HPDE6-E6E7 (cell line): ENCODE data around the gene PSMB10.
"Not testable (repeated sequence)": the region's sequence is repeated elsewhere in the genome, so short reads cannot be mapped to it uniquely, and the experiment has no call there.

ENCODE experiments used
- DNase-seq: peaks from one replicate; pipeline ENCODE4 v3.0.0; 2011; ENCODE audit warnings: missing footprints; ENCODE audit errors: extremely low spot score

The PSMB10 gene

DNA sequence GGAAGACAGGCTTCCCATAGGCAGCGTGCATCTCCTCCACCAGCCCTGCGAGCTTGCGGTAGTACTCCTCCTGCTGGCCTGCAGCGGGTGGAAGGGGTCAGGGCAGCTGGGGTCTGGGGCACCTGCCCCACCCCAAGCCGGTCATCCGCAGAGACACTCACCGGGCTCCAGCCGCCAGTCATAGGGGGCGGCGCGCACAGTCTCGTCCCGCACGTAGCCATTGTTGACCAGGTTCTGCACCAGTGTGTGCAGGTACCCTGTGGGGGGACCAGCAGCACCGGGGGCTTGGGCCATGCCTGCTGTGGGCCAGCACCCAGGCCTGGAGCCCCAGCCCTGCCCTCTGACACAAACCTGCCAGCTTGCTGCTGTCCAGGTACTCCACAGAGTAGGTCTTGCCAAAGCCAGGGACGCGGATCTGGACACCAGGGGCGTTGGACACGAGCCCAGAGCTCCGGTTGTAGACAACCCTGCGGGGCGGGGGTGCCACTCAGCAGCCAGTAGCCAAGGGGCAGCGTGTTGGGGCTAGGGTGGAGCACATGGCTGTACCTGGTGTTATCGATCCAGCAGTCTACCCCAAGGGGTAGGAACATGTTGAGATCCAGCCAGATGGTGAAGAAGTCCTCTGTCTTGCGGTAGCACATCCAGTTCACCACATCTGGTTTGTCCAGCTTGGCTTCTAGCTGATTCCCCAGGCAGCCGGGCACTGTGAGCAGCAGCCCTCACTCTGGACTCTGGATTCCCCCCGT, 6.0 kb upstream of the PSMB10 start:
- no peak for DNase-seq

DNA sequence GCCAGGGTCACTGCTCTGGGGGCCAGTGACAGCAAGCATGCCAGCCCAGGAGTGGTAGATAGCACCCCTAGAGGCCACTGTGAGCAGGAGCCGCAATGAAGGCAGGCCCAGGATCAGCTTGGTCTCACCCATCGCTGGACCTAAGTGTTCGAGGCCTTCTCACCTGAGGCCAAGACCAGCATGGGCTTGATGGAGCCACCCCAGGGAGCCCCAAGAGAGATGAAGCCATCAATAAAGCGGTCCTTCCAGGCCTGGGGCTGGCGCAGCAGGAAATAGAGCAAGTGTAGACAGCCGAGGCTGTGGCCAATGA, 5.5 kb upstream of the PSMB10 start:
- DNase-seq, result peak; percentile 43

DNA sequence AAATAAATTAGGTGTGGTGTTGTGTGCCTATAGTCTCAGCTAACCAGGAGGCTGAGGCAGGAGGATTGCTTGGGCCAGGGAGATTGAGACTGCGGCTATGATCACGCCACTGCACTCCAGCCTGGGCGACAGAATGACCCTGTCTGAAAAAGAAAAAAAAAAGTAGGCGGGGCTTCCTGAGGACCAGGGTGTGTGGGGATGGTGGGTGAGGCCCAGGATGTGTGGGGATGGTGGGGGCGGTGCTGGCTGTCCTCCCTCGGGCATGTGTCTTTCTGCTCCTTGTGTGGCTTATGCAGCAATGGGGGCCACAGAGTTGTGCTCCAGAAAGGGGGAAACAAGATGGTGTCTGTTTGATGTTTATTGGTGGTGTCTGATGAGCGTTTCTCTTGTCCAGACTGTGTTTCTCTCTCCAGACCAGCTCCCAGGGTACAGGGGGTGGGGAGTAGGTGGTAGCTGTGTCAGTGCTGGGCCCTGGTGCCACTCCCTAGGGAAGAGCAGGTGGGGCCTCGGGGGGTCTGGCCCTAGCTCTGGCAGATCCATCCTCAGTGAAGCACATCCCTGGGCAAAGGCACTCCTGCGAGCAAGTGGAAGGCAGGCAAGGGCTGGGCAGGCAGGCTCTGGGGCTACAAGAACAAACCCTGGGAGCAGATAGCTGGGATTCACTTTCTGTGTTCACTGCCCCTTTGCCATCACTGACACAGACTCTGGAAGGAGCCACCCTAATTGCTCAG, 5.0 kb upstream of the PSMB10 start:
- DNase-seq, result no peak

DNA sequence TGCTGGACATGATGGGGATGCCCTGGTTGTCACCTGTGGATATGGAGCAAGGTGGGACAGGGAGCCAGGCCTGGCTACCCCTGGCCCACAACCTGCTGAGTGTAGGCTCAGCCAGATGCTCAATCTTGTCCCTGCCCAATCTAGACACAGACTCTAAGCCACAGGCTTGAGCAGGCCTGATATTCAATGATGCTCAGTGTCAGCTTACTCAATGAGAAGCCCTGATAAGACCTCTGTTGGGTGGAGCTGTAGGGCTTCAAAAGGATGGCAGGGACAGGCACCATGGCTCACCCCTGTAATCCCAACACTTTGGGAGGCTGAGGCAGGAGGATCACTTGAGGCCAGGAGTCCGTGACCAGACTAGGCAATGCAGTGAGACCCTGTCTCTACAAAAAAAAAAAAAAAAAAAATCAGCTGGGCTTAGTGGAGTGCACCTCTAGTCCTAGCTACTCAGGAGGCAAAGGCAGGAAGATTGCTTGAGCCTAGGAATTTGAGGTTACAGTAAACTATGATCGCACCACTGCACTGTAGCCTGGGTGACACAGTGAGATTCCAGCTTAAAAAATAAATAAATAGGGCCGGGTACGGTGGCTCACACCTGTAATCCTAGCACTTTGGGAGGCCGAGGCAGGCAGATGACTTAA, 3.9 kb upstream of the PSMB10 start:
- DNase-seq, result no peak

DNA sequence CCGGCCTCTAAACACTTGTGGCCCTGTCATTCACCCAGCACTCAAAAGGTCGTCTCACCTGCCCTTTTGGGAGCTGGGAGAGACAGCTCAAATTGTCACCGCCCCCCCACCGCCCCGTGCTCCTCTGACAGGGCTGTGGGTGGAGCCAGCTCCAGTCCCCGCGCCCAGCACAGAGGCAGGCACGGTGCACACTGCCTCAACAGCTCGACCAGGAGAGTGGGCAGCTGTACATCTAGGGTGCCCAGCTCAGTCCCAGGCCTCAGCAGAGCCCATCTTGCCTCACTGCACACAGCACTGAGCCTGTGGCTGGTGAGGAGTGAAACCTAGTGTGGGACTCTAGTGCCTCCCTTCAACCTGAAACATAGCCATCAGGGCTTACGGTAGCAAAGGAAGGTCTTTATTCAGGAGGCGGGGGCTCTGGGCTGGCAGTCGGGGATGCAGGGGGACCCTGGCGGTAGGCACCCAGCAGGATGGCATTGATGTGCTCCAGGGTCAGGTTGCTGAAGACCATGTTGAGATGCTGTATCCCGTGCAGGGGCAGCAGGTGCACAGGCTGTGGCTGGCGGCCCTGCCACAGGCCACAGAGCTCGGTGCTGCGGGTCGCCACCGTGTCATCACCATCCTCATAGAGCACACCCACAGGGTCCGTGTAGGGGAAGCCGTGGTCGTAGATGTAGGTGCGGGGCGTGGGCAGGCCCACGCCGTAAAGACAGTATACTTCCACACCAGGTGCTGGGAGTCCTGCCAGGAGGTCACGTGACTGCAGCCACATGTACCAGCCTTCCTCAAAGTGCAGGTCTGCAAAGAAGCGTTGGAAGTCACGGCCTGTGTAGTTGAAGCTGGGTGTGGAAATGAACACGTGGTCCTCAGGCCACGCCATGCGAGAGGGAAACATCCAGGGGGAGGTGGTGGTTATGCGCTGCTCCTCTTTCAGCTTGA, 3.1 kb upstream of the PSMB10 start:
- DNase-seq, result no peak

DNA sequence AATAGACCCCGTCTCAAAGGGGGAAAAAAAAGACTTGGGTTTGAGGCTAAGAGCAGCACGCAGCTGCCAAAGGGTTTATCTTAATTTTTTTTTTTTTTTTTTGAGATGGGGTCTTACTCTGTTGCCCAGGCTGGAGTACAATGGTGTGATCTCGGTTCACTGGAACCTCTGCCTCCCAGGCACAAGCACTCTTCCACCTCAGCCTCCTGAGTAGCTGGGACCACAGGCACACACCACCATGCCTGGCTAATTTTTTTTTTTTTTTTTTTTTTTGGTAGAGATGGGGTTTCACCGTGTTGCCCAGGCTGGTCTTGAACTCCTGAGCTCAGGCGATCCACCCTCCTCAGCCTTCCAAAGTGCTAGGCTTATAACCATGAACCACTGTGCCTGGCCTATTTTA, 1.1 kb upstream of the PSMB10 start:
- not testable (repeated sequence) for DNase-seq

DNA sequence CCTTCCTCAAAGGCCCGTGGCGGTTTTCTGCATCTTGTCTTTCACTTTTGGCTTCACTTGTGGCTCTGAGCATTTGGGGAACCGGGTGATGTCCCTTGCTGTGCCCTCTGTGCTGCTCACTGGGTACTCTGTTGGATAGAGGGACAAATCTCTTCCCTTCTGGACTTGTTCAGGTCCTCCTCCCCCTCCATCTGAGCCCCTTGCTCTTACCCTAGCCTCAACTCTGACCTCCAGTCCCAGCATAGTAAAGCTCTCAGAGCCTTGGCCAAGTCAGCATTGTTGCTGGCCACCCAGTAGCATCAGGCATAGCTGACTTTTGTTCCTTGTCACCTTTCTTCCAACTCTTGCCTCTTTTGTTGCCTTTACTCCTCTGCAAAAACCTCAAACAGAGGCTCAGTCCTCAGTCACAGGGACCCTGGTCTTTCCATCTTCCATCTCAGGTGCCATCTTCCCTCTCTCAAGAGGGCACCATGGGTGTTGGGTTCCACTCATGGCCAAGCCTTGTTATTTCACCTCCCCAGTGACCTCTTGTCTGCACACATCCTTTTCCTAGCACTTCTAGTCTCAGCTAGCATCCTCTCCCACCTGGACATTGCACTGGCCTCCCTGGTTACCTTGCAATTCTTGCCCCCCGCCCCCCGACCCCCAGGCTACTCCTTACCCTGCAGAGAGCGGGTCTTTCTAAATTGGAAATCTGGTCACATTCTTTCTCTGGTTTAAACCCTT, 393 bp upstream of the PSMB10 start:
- DNase-seq, result no peak

DNA sequence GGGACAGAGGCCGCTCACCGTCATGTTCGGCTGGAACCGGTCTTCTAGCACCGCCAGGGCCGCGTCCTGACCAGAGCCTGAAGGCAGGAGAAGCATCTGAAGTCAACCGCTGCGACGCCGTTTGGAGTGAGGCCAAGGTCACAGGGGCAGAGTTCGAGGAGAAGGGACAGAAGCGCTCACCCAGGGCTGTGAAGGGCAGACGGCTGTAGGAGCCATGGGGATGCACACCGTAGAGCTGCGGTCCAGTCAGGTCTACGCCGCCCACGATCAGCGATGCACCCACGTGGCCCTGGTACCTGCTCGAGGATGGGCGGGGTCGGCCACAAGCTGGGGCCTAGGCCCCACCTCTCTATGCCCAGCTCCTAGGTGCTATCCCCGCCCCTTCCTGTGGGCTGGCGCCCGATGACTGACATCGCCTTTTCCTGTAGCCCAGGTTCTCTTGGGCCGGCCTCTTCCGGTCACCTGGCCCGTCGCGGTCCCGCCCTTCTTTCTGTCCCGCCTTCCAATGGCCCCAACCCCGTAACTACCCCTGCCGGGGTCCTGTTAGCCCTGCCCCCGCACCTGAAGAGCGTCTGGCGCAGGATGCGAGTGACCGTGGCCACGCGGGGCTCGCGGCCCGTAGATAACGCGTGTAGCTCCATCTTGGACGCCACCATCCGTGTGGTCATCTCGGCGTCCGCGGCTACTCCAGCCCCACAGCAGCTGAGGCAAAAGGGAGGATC, 1.1 kb downstream of the PSMB10 start:
- peak; percentile 99 for DNase-seq

DNA sequence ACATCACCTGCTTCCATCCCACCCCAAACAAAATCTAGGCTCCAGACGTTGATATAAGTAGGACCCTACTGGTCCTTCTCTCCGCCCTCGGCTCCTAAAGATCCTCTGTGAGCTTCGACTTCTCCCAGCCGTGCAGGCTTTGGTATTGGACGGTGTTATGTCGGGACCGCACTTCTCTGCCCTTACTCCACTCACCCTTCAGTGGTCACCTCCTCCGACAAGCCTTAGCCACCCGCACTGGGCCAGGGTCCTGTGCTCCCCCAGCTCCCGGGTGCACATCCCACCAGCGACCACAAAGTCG, 1.6 kb downstream of the PSMB10 start:
- DNase-seq, result no peak

DNA sequence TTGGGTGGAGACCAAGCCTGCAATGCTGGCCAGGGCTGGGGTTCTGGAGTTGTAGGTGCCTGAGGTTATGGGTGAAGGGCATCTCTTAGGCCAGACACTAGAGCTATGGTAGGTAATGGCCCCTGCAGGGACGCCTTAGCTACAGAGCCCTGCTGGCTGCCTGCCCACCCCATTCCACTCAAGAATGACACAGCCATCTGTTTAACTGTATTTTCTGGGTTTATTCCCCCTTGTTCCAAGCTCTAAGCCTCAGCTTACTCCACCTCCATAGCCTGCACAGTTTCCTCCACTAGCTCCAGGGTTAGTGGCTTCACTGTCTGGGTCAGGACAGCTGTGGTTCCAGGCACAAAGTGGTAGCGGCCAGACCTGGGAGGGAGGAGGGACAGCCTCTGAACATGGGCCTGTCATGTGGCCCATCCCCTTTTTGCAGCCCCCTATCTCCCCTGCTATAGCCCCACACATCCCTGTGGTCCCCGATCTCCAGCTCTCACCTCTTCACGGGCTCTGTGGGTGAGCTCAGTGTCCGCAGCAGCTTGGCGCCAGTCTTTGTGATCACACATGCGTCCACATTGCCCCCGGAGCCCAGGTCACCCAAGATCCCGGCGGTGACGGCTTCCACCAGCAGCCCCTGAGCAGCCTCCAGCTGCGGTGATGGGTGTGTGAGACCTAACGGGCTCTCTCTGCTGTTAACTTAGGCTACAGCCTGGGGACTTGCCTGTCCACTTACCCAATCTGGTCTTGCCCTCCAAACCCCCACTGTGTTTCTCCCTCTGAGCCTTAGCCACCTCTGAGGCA, 2.1 kb downstream of the PSMB10 start:
- DNase-seq, result no peak

DNA sequence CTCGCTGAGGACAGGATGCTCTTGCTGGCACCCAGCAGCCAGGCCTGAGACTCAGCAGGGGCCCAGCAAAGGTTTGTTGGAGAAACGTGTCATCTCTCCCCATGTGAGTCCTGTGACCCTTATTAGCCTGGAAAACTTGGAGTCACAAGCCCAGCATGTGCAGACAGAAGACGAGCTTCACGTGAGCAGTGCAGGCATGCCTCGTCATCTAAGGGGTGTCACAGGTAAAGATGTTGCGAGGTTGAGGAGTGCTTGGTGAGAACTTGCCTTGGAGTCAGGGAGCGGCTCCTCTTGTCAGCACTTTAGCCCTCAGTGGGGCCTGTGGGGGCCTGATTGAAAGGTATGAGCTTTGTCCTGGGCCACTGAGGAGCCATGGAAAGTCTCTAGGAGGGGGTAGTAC, 2.8 kb downstream of the PSMB10 start:
- no peak for DNase-seq

DNA sequence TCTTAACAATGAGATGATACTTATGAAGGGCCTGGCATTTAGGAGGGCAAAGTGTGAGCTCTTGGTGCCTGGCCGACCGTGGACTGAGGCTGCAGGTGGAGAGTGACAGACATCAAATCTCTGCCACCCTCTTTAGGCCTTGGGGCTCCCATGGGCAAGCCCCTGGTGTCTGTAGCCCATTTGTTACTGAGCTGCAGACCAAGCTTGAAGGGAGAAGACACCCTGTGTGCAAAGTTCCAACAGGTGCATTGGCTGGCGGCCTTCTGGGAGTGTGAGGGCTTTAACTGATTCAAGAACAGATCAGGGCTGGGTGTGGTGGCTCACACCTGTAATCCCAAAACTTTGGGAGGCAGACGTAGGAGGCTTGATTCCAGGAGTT, 4.2 kb downstream of the PSMB10 start:
- DNase-seq, result no peak

DNA sequence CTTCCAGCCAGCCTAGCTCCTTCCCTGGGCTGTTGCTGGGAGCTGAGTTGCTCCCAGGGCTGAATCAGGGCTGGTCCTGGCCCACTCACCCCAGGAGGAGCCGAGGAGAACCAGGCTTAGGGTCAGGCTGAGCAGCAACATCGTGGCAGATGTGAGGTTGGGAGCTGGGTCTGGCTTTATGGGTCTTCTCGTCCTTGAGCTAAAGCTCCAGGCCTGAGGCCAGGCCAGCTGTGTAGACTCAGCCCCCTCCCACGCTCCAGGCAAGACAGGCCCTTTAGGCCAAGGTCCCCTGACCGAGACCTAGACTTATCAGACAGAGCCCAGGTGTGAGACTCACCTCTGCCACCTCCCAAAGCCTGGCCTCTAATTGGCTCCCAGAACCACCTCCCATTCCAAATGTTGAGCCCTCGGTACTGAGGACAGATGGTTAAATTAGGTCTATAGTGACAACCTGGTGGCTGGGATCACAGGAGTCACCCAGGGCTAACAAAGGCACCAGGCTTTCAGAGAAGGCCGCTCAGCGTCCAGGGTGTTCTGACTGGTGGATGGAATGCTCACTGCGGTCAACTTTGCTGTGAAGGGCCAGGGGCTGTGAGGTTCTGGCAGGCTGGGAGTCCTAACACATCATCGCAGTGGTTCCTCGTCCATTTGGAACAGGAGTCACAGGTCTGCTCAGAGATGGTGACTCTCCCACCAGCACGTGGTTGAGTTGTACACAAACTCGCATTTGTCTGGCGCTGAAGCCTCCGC, 4.8 kb downstream of the PSMB10 start, which contains the start of gene CTRL:
Gene CTRL, minus strand, starts transcription at position 151 of the 750 bp plus-strand sequence. Its CDS starts 10 bp downstream, at position 141.
- DNase-seq, result no peak

DNA sequence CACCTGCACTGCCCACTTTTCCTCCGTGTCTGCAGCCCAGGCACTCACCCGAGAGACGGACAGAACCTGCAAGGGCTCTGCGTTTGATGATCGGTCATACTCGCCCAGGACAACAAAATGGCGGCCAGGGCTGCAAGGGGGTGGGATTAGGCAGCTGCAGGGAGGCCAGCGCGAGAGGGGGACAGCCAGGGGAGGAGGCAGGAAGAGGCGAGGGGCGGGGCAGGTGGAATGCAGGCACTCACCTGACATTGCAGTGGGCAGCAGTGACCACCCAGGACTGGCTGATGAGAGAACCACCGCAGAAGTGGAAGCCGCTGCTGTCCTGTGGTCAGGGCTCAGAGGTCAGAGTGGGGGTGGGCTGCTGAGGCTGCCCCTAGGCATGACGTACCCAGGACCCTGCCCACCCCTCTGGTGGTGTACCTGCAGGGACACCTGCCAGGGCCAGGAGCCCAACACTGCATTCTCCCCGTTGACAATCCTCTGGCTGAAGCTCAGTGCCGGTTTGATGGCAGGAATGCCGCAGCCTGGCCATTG, 5.9 kb downstream of the PSMB10 start:
- DNase-seq, result no peak

DNA sequence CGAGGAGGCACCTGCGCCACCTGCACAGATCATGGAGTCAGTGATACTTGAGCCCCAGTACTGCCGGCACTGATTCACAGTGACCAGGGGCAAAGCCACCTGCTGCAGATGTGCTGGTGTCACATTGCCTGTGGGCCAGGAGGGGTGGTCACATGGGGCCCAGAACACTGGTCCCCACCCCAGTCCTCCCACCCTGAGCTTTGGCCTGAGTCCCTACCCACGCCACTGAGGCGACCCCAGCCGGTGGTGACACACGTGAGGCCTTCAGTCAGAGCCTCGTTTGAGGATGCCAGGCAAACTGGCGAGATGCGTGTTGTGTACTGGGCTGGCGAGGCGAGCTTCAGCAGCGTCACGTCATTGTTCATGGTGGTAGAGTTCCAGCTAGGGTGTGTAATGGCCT, 6.5 kb downstream of the PSMB10 start:
- DNase-seq, result no peak

DNA sequence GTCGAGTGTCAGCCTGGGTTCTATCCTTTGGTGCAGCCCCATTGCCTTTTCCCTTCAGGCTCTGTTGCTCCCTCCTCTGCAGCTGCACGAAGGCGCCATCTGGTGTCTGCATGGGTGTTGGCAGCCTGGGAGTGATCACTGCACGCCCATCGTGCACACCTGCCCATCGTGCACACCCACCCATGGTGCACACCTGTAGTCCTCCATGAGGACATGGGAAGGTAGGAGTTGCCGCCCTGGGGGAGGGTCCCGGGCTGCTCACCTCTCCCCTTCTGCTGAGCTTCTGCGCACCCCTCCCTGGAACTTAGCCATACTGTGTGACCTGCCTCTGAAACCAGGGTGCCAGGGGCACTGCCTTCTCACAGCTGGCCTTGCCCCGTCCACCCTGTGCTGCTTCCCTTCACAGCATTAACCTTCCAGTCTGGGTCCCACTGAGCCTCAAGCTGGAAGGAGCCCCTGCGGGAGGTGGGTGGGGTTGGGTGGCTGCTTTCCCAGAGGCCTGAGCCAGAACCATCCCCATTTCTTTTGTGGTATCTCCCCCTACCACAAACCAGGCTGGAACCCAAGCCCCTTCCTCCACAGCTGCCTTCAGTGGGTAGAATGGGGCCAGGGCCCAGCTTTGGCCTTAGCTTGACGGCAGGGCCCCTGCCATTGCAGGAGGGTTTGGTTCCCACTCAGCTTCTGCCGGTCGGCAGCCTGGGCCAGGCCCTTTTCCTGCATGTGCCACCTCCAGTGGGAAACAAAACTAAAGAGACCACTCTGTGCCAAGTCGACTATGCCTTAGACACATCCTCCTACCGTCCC, 7.9 kb downstream of the PSMB10 start:
- DNase-seq, result peak; percentile 89

DNA sequence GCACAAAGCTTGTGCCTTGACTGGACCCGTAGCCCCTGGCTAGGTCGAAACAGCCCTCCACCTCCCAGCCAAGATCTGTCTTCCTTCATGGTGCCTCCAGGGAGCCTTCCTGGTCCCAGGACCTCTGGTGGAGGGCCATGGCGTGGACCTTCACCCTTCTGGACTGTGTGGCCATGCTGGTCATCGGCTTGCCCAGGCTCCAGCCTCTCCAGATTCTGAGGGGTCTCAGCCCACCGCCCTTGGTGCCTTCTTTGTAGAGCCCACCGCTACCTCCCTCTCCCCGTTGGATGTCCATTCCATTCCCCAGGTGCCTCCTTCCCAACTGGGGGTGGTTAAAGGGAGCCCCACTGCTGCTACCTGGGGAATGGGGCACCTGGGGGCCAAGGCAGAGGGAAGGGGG, 8.5 kb downstream of the PSMB10 start:
- no peak for DNase-seq
